ENCODE results near the gene PPP2R5C.

DNA sequence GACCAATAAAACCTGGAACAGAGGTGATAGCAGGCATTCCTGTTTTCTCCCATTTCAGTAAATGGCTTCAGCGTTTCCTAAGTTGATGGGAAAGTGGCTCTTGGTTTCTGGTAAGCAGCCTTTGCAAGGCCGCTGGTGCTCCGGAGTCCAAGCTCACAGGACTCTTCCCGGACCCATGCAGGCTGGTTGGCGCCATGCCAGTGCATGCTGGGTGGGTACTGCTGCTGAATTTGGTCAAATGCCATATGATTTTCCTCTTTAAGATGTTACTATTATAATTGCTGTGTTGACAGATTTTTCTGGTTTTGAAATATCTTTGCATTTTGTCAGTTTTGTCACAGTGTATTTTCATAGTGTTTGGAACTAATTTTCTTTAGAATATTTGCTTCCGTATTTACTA lies 27.7 kb downstream of the PPP2R5C start:
- TF ChIP-seq CREB1 (IDR thresholded peaks at IDR 0.05) = no peak
- TF ChIP-seq EZH2 (IDR thresholded peaks at IDR 0.05; ENCODE audit: low read depth, low read length, severe bottlenecking) = no peak
- no peak for TF ChIP-seq JUND (IDR thresholded peaks at IDR 0.05; ENCODE audit: low read length)
- TF ChIP-seq, protein P1, sequence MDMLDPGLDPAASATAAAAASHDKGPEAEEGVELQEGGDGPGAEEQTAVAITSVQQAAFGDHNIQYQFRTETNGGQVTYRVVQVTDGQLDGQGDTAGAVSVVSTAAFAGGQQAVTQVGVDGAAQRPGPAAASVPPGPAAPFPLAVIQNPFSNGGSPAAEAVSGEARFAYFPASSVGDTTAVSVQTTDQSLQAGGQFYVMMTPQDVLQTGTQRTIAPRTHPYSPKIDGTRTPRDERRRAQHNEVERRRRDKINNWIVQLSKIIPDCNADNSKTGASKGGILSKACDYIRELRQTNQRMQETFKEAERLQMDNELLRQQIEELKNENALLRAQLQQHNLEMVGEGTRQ (IDR thresholded peaks at IDR 0.05; ENCODE audit: low read length) = no peak
- no peak for TF ChIP-seq POLR2AphosphoS5 (IDR thresholded peaks at IDR 0.05; ENCODE audit: low read depth, low read length)
- TF ChIP-seq TCF12 (IDR thresholded peaks at IDR 0.05; ENCODE audit: low read depth, low read length) = no peak
- TF ChIP-seq BRCA1 (IDR thresholded peaks at IDR 0.05; ENCODE audit: low read depth, low read length) = no peak
- TF ChIP-seq POLR2A (IDR thresholded peaks at IDR 0.05; ENCODE audit: control extremely low read depth in 1 of 2, low read depth in 2 of 2, low read length in 2 of 2) = no peak
- TF ChIP-seq, protein P2, sequence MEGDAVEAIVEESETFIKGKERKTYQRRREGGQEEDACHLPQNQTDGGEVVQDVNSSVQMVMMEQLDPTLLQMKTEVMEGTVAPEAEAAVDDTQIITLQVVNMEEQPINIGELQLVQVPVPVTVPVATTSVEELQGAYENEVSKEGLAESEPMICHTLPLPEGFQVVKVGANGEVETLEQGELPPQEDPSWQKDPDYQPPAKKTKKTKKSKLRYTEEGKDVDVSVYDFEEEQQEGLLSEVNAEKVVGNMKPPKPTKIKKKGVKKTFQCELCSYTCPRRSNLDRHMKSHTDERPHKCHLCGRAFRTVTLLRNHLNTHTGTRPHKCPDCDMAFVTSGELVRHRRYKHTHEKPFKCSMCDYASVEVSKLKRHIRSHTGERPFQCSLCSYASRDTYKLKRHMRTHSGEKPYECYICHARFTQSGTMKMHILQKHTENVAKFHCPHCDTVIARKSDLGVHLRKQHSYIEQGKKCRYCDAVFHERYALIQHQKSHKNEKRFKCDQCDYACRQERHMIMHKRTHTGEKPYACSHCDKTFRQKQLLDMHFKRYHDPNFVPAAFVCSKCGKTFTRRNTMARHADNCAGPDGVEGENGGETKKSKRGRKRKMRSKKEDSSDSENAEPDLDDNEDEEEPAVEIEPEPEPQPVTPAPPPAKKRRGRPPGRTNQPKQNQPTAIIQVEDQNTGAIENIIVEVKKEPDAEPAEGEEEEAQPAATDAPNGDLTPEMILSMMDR (IDR thresholded peaks at IDR 0.05; ENCODE audit: control extremely low read depth in 1 of 3, insufficient read depth in 1 of 3, low read depth in 1 of 3, low read length in 3 of 3) = no peak
